Uterus (tissue), 4 donors: ENCODE results near the gene NUMB. TPM values are rescaled to one million over a fixed set of nuclear protein-coding genes. Genes with fewer than 3 reads are reported as not detected.
"Not testable (repeated sequence)": the region's sequence is repeated elsewhere in the genome, so short reads cannot be mapped to it uniquely, and the experiment has no call there.

Source experiments
- DNase-seq, 2 donors: peaks; one replicate each; pipeline ENCODE4 v3.0.0-alpha.2; 2019 to 2020
- H3K27ac ChIP-seq, 2 donors: fragments of 200-600 bp; sonication (generic); 1 replicate in 1 of 2; 2 replicates in 1 of 2; pipeline ENCODE4 v1.5.1; 2016 to 2018
- H3K27me3 ChIP-seq, 2 donors: fragments of 200-600 bp; sonication (generic); one replicate each; pipeline ENCODE4 v1.5.1; 2018 to 2019; ENCODE audit warnings: control low read depth in 1 of 2
- H3K36me3 ChIP-seq, 2 donors: fragments of 200-600 bp; sonication (generic); one replicate each; pipeline ENCODE4 v1.5.1; 2019; ENCODE audit warnings: control low read depth in 1 of 2
- H3K4me1 ChIP-seq, 2 donors: fragments of 200-600 bp; sonication (generic); one replicate each; pipeline ENCODE4 v1.5.1; 2018 to 2019; ENCODE audit warnings: control low read depth in 1 of 2
- H3K4me3 ChIP-seq, 2 donors: fragments of 200-600 bp; sonication (generic); 1 replicate in 1 of 2; 2 replicates in 1 of 2; pipeline ENCODE4 v1.5.1; 2018 to 2019; ENCODE audit warnings: mild to moderate bottlenecking in 1 of 2
- H3K9me3 ChIP-seq, 2 donors: fragments of 200-600 bp; sonication (generic); one replicate each; pipeline ENCODE4 v1.5.1; 2019; ENCODE audit warnings: control low read depth in 1 of 2
- CTCF ChIP-seq, 4 experiments: fragments of 200-600 bp in 2 of 4; fragments of 450-650 bp in 2 of 4; sonication (generic) in 2 of 4; IDR thresholded peaks; one replicate each; pipeline ENCODE4 v1.5.1; 2016 to 2019; ENCODE audit warnings: antibody characterized with exemption in 4 of 4, mild to moderate bottlenecking in 2 of 4, moderate library complexity in 1 of 4
- POLR2A ChIP-seq, 2 donors: fragments of 450-650 bp; IDR thresholded peaks; one replicate each; pipeline ENCODE4 v1.6.1; 2016; ENCODE audit warnings: antibody characterized with exemption in 2 of 2, mild to moderate bottlenecking in 1 of 2, moderate library complexity in 1 of 2
- intact Hi-C: fragments of 100-400 bp; cut with DNase I; formaldehyde crosslinking; loops from one replicate; pipeline ENCODE4 v1.15.1; 2023; ENCODE audit warnings: low total_unique reads
- total RNA-seq, 4 donors: library from RNA; depleted of rRNA in 3 of 4; stranded (reverse); fragments of >200 nt in 3 of 4; gene quantifications; one replicate each; pipeline versions ENCODE4 v1.1.0 to v1.2.4, GENCODE V29; 2014 to 2023
- donor health status: DM: yes; HTN: yes; CAD: no.

NUMB gene
- total RNA-seq, 4 donors from 2014 or later = 27.1 to 119 (median 40.8) TPM

GRCh38 chr14:73386342-73386741, 72.0 kb downstream of the NUMB start:
- TF ChIP-seq POLR2A (IDR thresholded peaks at IDR 0.05) (no peak), CTCF (IDR thresholded peaks at IDR 0.05) (no peak)

GRCh38 chr14:73385021-73385420, 73.3 kb downstream of the NUMB start:
- H3K36me3 ChIP-seq, H3K27me3 ChIP-seq, intact Hi-C loops, H3K4me1 ChIP-seq, H3K4me3 ChIP-seq, DNase-seq, H3K27ac ChIP-seq: not testable (repeated sequence)
- H3K9me3 ChIP-seq = peaks cover 0 to 21% of the 10 kb centered on the region in 2 donors

More at GRCh38 chr14:73386342-73386741, 72.0 kb downstream of the NUMB start:
- H3K4me1 ChIP-seq = no peaks in the 10 kb centered on the region
- peaks cover 0 to 21% of the 10 kb centered on the region in 2 donors for H3K9me3 ChIP-seq
- H3K36me3 ChIP-seq = no peaks in the 10 kb centered on the region
- no peak overlapping the region for H3K27ac ChIP-seq
- H3K4me3 ChIP-seq = no peak overlapping the region
- intact Hi-C loops = no loop called here
- no peak for DNase-seq
- H3K27me3 ChIP-seq = no peaks in the 10 kb centered on the region

GRCh38 chr14:73383356-73383755, 75.0 kb downstream of the NUMB start:
- Histone ChIP-seq H3K4me1 (no peaks in the 10 kb centered on the region), H3K27me3 (no peaks in the 10 kb centered on the region), H3K4me3 (no peak overlapping the region), H3K27ac (no peak overlapping the region), H3K36me3 (no peaks in the 10 kb centered on the region), H3K9me3 (peaks cover 0 to 21% of the 10 kb centered on the region in 2 donors)
- no peak for TF ChIP-seq CTCF (IDR thresholded peaks at IDR 0.05)
- no peak for TF ChIP-seq POLR2A (IDR thresholded peaks at IDR 0.05)
- no peak for DNase-seq
- intact Hi-C loops = no loop called here

- Histone ChIP-seq H3K4me1 (no peaks in the 10 kb centered on the region), H3K36me3 (no peaks in the 10 kb centered on the region), H3K9me3 (peaks cover 0 to 21% of the 10 kb centered on the region in 2 donors), H3K27me3 (no peaks in the 10 kb centered on the region), H3K27ac (no peak overlapping the region), H3K4me3 (no peak overlapping the region)
- intact Hi-C loops = no loop called here
- TF ChIP-seq CTCF (IDR thresholded peaks at IDR 0.05) (no peak), POLR2A (IDR thresholded peaks at IDR 0.05) (no peak)
- no peak for DNase-seq
Observed at GRCh38 chr14:73381380-73382013, 76.8 kb downstream of the NUMB start.

- no peak for DNase-seq
- Histone ChIP-seq H3K27ac (no peak overlapping the region), H3K4me1 (no peaks in the 10 kb centered on the region), H3K9me3 (no peaks in the 10 kb centered on the region), H3K4me3 (no peak overlapping the region), H3K36me3 (no peaks in the 10 kb centered on the region), H3K27me3 (no peaks in the 10 kb centered on the region)
- intact Hi-C loops = no loop called here
- no peak for TF ChIP-seq CTCF (IDR thresholded peaks at IDR 0.05)
- no peak for TF ChIP-seq POLR2A (IDR thresholded peaks at IDR 0.05)
Observed at GRCh38 chr14:73376585-73376984, 81.8 kb downstream of the NUMB start.

- no peaks in the 10 kb centered on the region for H3K9me3 ChIP-seq
- intact Hi-C loops = no loop called here
- TF ChIP-seq CTCF (IDR thresholded peaks at IDR 0.05) (no peak), POLR2A (IDR thresholded peaks at IDR 0.05) (no peak)
Observed at GRCh38 chr14:73375861-73376260, 82.5 kb downstream of the NUMB start.

More at GRCh38 chr14:73375861-73376260, 82.5 kb downstream of the NUMB start:
- Histone ChIP-seq H3K4me1 (no peaks in the 10 kb centered on the region), H3K27ac (no peak overlapping the region), H3K27me3 (no peaks in the 10 kb centered on the region), H3K4me3 (no peak overlapping the region), H3K36me3 (no peaks in the 10 kb centered on the region)
- no peak for DNase-seq
